ENCODE measurements around the gene SEC11A. TPM values are rescaled to one million over a fixed set of nuclear protein-coding genes. Genes with fewer than 3 reads are reported as not detected.

The SEC11A gene
- total RNA-seq, 4 donors from 2014 or later, result 57.4 to 90.3 (median 73.5) TPM

- intact Hi-C loops (cut with DNase I), result no loop called here
- DNase-seq (ENCODE audit: extremely low spot score), result no peak
- TF ChIP-seq CTCF (IDR thresholded peaks at IDR 0.05), result no peak
- no peak for TF ChIP-seq EP300 (IDR thresholded peaks at IDR 0.05)
- TF ChIP-seq POLR2A (IDR thresholded peaks at IDR 0.05; ENCODE audit: low read depth), result no peak
- no peak for TF ChIP-seq POLR2AphosphoS5 (IDR thresholded peaks at IDR 0.05)
- WGBS, result 88% methylated on average over 3 of the region's 3 CpGs
- Histone ChIP-seq H3K27ac (replicated peaks in 1 of 4) (no peak overlapping the region), H3K4me1 (no peaks in the 10 kb centered on the region), H3K36me3 (peaks cover 13 to 74% (median 61%) of the 10 kb centered on the region in 4 donors), H3K4me3 (no peak overlapping the region), H3K27me3 (no peaks in the 10 kb centered on the region), H3K9me3 (no peaks in the 10 kb centered on the region)
Measured at GRCh38 chr15:84668221-84668982, 47.5 kb downstream of the SEC11A start.

- Histone ChIP-seq H3K4me1 (no peaks in the 10 kb centered on the region), H3K9me3 (no peaks in the 10 kb centered on the region), H3K27me3 (no peaks in the 10 kb centered on the region), H3K4me3 (no peak overlapping the region), H3K36me3 (peaks cover 13 to 64% (median 58%) of the 10 kb centered on the region in 4 donors), H3K27ac (replicated peaks in 1 of 4) (no peak overlapping the region)
- WGBS, result 66% methylated on average over 2 of the region's 2 CpGs
- intact Hi-C loops (cut with DNase I), result no loop called here
- no peak for DNase-seq (ENCODE audit: extremely low spot score)
- no peak for TF ChIP-seq POLR2A (IDR thresholded peaks at IDR 0.05; ENCODE audit: low read depth)
- no peak for TF ChIP-seq POLR2AphosphoS5 (IDR thresholded peaks at IDR 0.05)
- TF ChIP-seq EP300 (IDR thresholded peaks at IDR 0.05), result no peak
- no peak for TF ChIP-seq CTCF (IDR thresholded peaks at IDR 0.05)
Measured at GRCh38 chr15:84666373-84666772, 49.6 kb downstream of the SEC11A start.

GRCh38 chr15:84661001-84661400, 54.9 kb downstream of the SEC11A start:
- no peak overlapping the region for H3K4me3 ChIP-seq
- H3K9me3 ChIP-seq, result no peaks in the 10 kb centered on the region
- peaks cover 3 to 21% (median 16%) of the 10 kb centered on the region in 4 donors for H3K4me1 ChIP-seq
- TF ChIP-seq POLR2AphosphoS5 (IDR thresholded peaks at IDR 0.05), result no peak
- no peak for TF ChIP-seq EP300 (IDR thresholded peaks at IDR 0.05)
- TF ChIP-seq CTCF (IDR thresholded peaks at IDR 0.05), result no peak
- no peak for TF ChIP-seq POLR2A (IDR thresholded peaks at IDR 0.05; ENCODE audit: low read depth)
- intact Hi-C loops (cut with DNase I), result no loop called here
- DNase-seq (ENCODE audit: extremely low spot score), result no peak
- H3K27me3 ChIP-seq, result no peaks in the 10 kb centered on the region
- H3K36me3 ChIP-seq, result peaks cover 0 to 21% (median 15%) of the 10 kb centered on the region in 4 donors
- no peak overlapping the region for H3K27ac ChIP-seq (replicated peaks in 1 of 4)
- WGBS, result 95% methylated on average over 10 of the region's 10 CpGs

GRCh38 chr15:84659904-84660781, 55.8 kb downstream of the SEC11A start:
- WGBS, result 78% methylated on average over 4 of the region's 4 CpGs
- TF ChIP-seq EP300 (IDR thresholded peaks at IDR 0.05), result no peak
- TF ChIP-seq CTCF (IDR thresholded peaks at IDR 0.05), result no peak
- TF ChIP-seq POLR2A (IDR thresholded peaks at IDR 0.05; ENCODE audit: low read depth), result no peak
- no peak for TF ChIP-seq POLR2AphosphoS5 (IDR thresholded peaks at IDR 0.05)
- H3K27me3 ChIP-seq, result no peaks in the 10 kb centered on the region
- peaks cover 9 to 26% (median 20%) of the 10 kb centered on the region in 4 donors for H3K4me1 ChIP-seq
- H3K27ac ChIP-seq (replicated peaks in 1 of 4), result no peak overlapping the region
- no peak overlapping the region for H3K4me3 ChIP-seq
- no peak for DNase-seq (ENCODE audit: extremely low spot score)
- intact Hi-C loops (cut with DNase I), result loop anchor here (2.0 to 5.0 kb wide), 3 partner anchors 57 to 87 kb away; partner anchors contain the start of genes SEC11A, ZNF592 and ZSCAN2
- H3K9me3 ChIP-seq, result no peaks in the 10 kb centered on the region
- peaks cover 0 to 12% (median 6%) of the 10 kb centered on the region in 4 donors for H3K36me3 ChIP-seq
